ENCODE data around the gene JAKMIP2.

JAKMIP2 gene

DNA sequence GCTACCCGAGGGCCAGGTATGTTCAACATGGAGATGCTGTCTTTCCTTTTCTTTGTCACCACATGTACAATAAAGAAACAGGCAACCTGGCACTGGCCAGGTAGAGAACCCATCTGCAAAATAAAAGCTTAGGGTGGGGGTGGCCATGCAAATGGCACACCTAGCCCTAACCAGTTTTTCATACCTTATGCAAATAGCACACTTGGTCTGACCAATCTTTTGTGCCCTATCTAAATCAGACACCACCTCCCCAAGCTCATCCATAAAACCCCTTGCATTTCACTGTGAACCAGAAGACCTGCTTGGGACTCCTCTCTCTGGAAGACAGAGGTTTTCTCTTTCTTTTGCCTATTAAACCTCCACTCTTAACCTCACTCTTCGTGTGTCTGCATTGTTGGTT is 33.9 kb downstream of the JAKMIP2 start:
- H3K36me3 Mint-ChIP-seq (ENCODE audit: low read depth), result no peaks in the 10 kb centered on the region
- H3K27me3 Mint-ChIP-seq, result no peaks in the 10 kb centered on the region
- intact Hi-C loops (cut with micrococcal nuclease), result no loop called here
- no peak overlapping the region for H3K27ac Mint-ChIP-seq
- no peak overlapping the region for H3K4me3 Mint-ChIP-seq
- H3K4me1 Mint-ChIP-seq (ENCODE audit: low read depth), result no peaks in the 10 kb centered on the region
- no peaks in the 10 kb centered on the region for H3K9me3 Mint-ChIP-seq

DNA sequence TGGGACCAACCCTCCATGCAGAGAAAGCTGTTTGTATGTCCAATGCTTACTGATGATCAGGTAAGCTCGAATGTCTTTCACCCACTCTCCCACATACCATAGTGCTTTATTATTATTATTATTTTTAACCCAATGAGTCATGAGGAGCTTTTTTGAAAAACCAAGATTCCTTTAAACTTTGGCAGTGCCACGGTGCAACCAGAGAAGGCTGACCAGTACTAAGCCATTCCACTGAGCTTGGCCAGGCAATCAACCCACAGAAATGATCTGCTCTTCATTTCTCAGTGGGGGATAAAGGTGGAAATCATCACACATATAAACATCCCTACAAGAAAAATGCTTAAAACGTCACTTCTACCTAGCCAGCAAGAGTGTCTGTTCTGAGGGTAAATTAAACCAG is 35.5 kb downstream of the JAKMIP2 start:
- intact Hi-C loops (cut with micrococcal nuclease), result no loop called here
- no peaks in the 10 kb centered on the region for H3K4me1 Mint-ChIP-seq (ENCODE audit: low read depth)
- H3K27me3 Mint-ChIP-seq, result no peaks in the 10 kb centered on the region
- H3K36me3 Mint-ChIP-seq (ENCODE audit: low read depth), result no peaks in the 10 kb centered on the region
- H3K4me3 Mint-ChIP-seq, result no peak overlapping the region
- no peaks in the 10 kb centered on the region for H3K9me3 Mint-ChIP-seq
- no peak overlapping the region for H3K27ac Mint-ChIP-seq

DNA sequence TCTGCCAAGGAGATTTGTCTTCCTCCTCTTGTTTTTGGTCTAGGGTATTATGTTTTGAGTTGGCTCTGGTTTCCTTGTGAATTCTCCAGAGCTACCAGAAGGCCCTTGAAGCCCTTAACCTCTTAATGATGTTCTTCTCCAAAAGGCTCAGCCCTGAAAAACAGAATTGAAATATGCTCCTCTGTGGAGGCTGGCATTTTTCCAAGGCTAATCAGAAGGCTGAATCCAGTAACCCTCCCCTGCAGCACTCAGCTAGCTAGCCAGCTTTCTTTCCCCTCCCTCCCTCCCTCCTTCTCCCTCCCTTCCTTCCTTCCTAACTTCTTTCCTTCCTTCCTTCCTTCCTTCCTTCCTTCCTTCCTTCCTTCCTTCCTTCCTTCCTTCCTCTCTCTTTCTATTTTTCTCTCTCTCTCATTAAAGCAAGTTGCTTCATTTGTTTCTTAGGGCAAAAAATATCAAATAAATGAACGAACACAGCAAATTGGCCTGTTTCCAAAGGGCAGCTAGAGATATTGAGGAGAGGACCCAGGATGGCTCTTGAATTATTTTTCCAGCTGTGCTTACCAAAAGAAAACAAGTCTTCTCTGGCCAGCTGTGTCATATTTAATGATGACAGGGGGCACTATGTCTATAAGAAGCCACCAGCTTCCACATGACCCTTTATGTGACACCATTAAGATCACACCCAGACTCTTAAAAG is 38.7 kb downstream of the JAKMIP2 start:
- Mint-ChIP-seq H3K4me1 (ENCODE audit: low read depth) (no peaks in the 10 kb centered on the region), H3K9me3 (no peaks in the 10 kb centered on the region), H3K27ac (no peak overlapping the region), H3K27me3 (no peaks in the 10 kb centered on the region), H3K36me3 (ENCODE audit: low read depth) (no peaks in the 10 kb centered on the region), H3K4me3 (no peak overlapping the region)
- intact Hi-C loops (cut with micrococcal nuclease), result no loop called here

- Mint-ChIP-seq H3K4me3 (no peak overlapping the region), H3K36me3 (ENCODE audit: low read depth) (no peaks in the 10 kb centered on the region), H3K4me1 (ENCODE audit: low read depth) (no peaks in the 10 kb centered on the region), H3K9me3 (no peaks in the 10 kb centered on the region), H3K27me3 (no peaks in the 10 kb centered on the region), H3K27ac (no peak overlapping the region)
- intact Hi-C loops (cut with micrococcal nuclease), result no loop called here
Measured at GRCh38 chr5:147743012-147743411, 39.5 kb downstream of the JAKMIP2 start.

DNA sequence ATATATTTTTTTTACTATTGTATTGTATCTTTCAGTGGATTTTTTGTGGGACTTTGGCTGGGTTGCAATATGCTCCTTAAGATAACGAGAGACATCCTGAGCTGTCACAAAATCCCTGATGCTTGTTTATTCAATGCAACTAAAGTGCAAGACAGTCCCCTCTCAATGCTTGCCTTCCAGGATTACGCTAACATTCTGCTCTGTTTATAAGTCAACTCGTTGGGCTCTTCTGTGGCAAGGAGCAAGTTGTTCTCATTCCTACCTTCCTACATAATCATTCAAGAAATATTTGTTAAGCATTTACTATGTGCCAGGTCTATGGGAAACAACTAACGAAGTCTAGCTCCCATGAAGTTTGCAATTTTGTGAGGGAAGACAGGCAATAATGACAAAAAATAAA is 40.4 kb downstream of the JAKMIP2 start:
- intact Hi-C loops (cut with micrococcal nuclease), result no loop called here
- Mint-ChIP-seq H3K4me3 (no peak overlapping the region), H3K27ac (no peak overlapping the region), H3K9me3 (no peaks in the 10 kb centered on the region), H3K27me3 (no peaks in the 10 kb centered on the region), H3K36me3 (ENCODE audit: low read depth) (no peaks in the 10 kb centered on the region), H3K4me1 (ENCODE audit: low read depth) (no peaks in the 10 kb centered on the region)

- Mint-ChIP-seq H3K27me3 (no peaks in the 10 kb centered on the region), H3K9me3 (no peaks in the 10 kb centered on the region), H3K27ac (no peak overlapping the region), H3K4me1 (ENCODE audit: low read depth) (no peaks in the 10 kb centered on the region), H3K36me3 (ENCODE audit: low read depth) (no peaks in the 10 kb centered on the region), H3K4me3 (no peak overlapping the region)
- intact Hi-C loops (cut with micrococcal nuclease), result no loop called here
Measured at GRCh38 chr5:147740864-147741263, 41.7 kb downstream of the JAKMIP2 start.

- no peaks in the 10 kb centered on the region for H3K9me3 Mint-ChIP-seq
- no peaks in the 10 kb centered on the region for H3K27me3 Mint-ChIP-seq
- no peaks in the 10 kb centered on the region for H3K36me3 Mint-ChIP-seq (ENCODE audit: low read depth)
- H3K27ac Mint-ChIP-seq, result no peak overlapping the region
- intact Hi-C loops (cut with micrococcal nuclease), result no loop called here
- no peak overlapping the region for H3K4me3 Mint-ChIP-seq
- H3K4me1 Mint-ChIP-seq (ENCODE audit: low read depth), result peaks cover 5% of the 10 kb centered on the region
Measured at GRCh38 chr5:147737921-147738320, 44.6 kb downstream of the JAKMIP2 start.

GRCh38 chr5:147735621-147736125 is 46.9 kb downstream of the JAKMIP2 start:
- Mint-ChIP-seq H3K27ac (no peak overlapping the region), H3K36me3 (ENCODE audit: low read depth) (no peaks in the 10 kb centered on the region), H3K4me3 (no peak overlapping the region), H3K9me3 (no peaks in the 10 kb centered on the region), H3K27me3 (no peaks in the 10 kb centered on the region), H3K4me1 (ENCODE audit: low read depth) (peaks cover 5% of the 10 kb centered on the region)
- intact Hi-C loops (cut with micrococcal nuclease), result no loop called here

- no peaks in the 10 kb centered on the region for H3K36me3 Mint-ChIP-seq (ENCODE audit: low read depth)
Measured at GRCh38 chr5:147734894-147735293, 47.6 kb downstream of the JAKMIP2 start.

DNA sequence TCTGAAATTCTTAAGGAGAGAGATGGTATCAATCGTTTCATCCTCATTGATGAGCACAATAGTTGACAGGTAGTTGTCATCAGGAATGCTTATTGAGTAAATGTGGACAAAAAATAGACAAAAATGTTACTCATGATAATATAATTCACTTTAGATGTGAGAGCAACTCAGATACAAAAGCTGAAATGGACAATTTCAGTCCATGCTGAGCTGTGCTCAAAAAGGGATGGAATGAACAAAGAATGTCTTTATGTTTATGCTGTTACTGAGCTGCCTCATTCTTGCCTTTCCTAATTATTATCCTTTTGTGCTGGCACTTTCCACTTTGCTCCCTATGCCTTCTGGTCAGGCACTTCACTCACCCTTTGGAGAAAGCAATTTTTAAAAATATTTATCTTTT is 49.5 kb downstream of the JAKMIP2 start:
- Mint-ChIP-seq H3K27ac (no peak overlapping the region), H3K36me3 (ENCODE audit: low read depth) (no peaks in the 10 kb centered on the region), H3K4me1 (ENCODE audit: low read depth) (peaks cover 5% of the 10 kb centered on the region), H3K9me3 (no peaks in the 10 kb centered on the region), H3K27me3 (no peaks in the 10 kb centered on the region), H3K4me3 (no peak overlapping the region)
- intact Hi-C loops (cut with micrococcal nuclease), result no loop called here

More at GRCh38 chr5:147734894-147735293, 47.6 kb downstream of the JAKMIP2 start:
- Mint-ChIP-seq H3K4me3 (no peak overlapping the region), H3K4me1 (ENCODE audit: low read depth) (peaks cover 5% of the 10 kb centered on the region), H3K27me3 (no peaks in the 10 kb centered on the region), H3K27ac (no peak overlapping the region), H3K9me3 (no peaks in the 10 kb centered on the region)
- intact Hi-C loops (cut with micrococcal nuclease), result no loop called here

GRCh38 chr5:147732291-147732883 is 50.1 kb downstream of the JAKMIP2 start:
- no peaks in the 10 kb centered on the region for H3K27me3 Mint-ChIP-seq
- H3K4me3 Mint-ChIP-seq, result no peak overlapping the region
- intact Hi-C loops (cut with micrococcal nuclease), result no loop called here
- peaks cover 5% of the 10 kb centered on the region for H3K4me1 Mint-ChIP-seq (ENCODE audit: low read depth)
- no peak overlapping the region for H3K27ac Mint-ChIP-seq
- no peaks in the 10 kb centered on the region for H3K9me3 Mint-ChIP-seq
- no peaks in the 10 kb centered on the region for H3K36me3 Mint-ChIP-seq (ENCODE audit: low read depth)

DNA sequence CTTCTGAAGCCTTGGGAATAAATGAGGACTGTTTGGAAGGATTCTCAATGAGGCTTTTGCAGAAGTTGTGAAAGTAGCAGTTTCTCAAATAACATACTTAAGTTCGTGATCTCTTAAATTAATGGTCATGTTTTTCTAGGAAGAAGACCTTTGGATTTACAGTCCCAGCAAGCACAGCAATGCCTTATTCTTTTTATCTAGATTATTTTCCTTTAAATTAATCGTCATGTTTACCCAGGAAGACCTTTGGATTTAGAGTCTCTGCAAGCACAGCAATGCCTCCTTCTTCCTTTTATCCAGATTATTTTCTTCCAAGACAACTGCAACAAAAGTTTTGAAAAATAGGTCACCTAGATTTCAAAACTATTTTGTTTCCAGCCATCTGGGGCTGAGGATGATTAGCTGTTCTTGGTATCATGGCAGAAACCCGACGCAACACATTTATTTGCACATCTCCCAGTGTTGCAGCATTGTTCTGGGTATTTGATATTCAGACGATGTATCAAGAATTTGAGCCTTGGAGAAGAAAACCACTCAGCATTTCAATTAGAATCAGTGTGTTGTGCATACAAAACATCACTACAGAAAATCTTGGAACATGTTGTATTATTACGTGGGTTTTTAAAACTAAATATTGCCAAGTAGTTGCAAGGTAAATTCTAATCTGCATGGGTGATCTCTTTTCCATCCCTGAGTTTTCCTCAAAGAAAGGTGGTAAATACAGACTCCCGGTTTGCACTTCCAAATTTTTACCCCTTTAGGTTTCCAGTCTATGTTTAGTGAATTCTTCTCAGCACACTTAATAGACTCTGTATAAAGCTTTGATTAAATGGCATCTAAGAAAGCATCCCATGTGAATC is 50.9 kb downstream of the JAKMIP2 start:
- Mint-ChIP-seq H3K27ac (no peak overlapping the region), H3K4me1 (ENCODE audit: low read depth) (peaks cover 5% of the 10 kb centered on the region), H3K4me3 (no peak overlapping the region), H3K27me3 (no peaks in the 10 kb centered on the region), H3K9me3 (no peaks in the 10 kb centered on the region), H3K36me3 (ENCODE audit: low read depth) (no peaks in the 10 kb centered on the region)
- intact Hi-C loops (cut with micrococcal nuclease), result no loop called here

DNA sequence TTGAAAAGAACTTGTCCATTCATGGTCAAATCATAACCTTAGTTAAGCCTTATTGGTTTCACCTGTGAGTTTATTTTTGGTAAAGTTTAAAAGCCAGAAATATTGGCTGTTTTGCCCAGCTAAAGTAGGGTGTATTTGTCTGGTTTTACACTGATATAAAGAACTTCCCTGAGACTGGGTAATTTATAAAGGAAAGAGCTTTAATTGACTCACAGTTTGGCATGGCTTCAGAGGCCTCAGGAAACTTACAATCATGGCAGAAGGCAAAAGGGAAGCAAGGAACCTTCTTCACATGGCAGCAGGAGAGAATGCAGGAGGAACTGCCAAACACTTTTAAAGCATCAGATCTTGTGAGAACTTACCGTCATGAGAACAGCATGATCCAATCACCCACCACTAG is 55.3 kb downstream of the JAKMIP2 start:
- H3K9me3 Mint-ChIP-seq, result peaks cover 4% of the 10 kb centered on the region
- no peak overlapping the region for H3K4me3 Mint-ChIP-seq
- no peak overlapping the region for H3K27ac Mint-ChIP-seq
- no peaks in the 10 kb centered on the region for H3K4me1 Mint-ChIP-seq (ENCODE audit: low read depth)
- intact Hi-C loops (cut with micrococcal nuclease), result no loop called here
- H3K36me3 Mint-ChIP-seq (ENCODE audit: low read depth), result no peaks in the 10 kb centered on the region
- no peaks in the 10 kb centered on the region for H3K27me3 Mint-ChIP-seq
